ENCODE results near the gene PI4KA.

The PI4KA gene

DNA sequence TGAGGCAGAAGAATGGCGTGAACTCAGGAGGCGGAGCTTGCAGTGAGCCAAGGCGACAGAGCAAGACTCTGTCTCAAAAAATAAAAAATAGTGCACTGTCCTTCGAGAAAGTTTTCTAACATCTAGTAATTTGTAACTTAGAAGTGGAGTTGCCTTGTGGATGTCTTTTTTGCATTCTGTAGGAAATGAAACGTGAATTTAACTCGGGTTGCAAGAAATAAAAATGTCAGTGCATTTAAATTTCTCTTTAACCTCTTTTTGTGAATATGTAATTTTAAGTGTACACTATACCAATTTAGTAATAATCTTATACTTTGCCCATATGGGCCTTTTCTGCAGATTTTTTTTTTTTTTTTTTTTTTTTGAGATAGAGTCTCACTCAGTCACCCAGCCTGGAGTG lies 32.4 kb upstream of the PI4KA start:
- H3K4me1 ChIP-seq (ENCODE audit: low read depth, poor library complexity, severe bottlenecking), result no peaks in the 10 kb centered on the region
- no peaks in the 10 kb centered on the region for H3K79me2 ChIP-seq (ENCODE audit: insufficient read depth, low read depth)
- H3K36me3 ChIP-seq (ENCODE audit: insufficient read depth), result no peaks in the 10 kb centered on the region
- H3K4me3 ChIP-seq (IDR thresholded peaks at IDR 0.05; ENCODE audit: insufficient read depth, low read depth, low read length), result no peak overlapping the region
- no peak overlapping the region for H3K27ac ChIP-seq
- H3K9ac ChIP-seq, result no peak overlapping the region
- no peak overlapping the region for H3K4me2 ChIP-seq
- no peak overlapping the region for H2AFZ ChIP-seq (ENCODE audit: low read depth)
- no peaks in the 10 kb centered on the region for H3K27me3 ChIP-seq (ENCODE audit: insufficient read depth, low read depth)
- H4K20me1 ChIP-seq (ENCODE audit: insufficient read depth), result no peaks in the 10 kb centered on the region
- TF ChIP-seq CTCF (conservative IDR thresholded peaks at IDR 0.05; ENCODE audit: low read depth, low read length), result no peak

- Histone ChIP-seq H3K9ac (no peak overlapping the region), H3K27me3 (ENCODE audit: insufficient read depth, low read depth) (no peaks in the 10 kb centered on the region), H3K4me3 (IDR thresholded peaks at IDR 0.05; ENCODE audit: insufficient read depth, low read depth, low read length) (no peak overlapping the region), H3K79me2 (ENCODE audit: insufficient read depth, low read depth) (no peaks in the 10 kb centered on the region), H3K4me1 (ENCODE audit: low read depth, poor library complexity, severe bottlenecking) (no peaks in the 10 kb centered on the region), H2AFZ (ENCODE audit: low read depth) (no peak overlapping the region), H3K36me3 (ENCODE audit: insufficient read depth) (no peaks in the 10 kb centered on the region), H4K20me1 (ENCODE audit: insufficient read depth) (no peaks in the 10 kb centered on the region), H3K4me2 (no peak overlapping the region), H3K27ac (no peak overlapping the region)
- no peak for TF ChIP-seq CTCF (conservative IDR thresholded peaks at IDR 0.05; ENCODE audit: low read depth, low read length)
These were observed 31.4 kb upstream of the PI4KA start for GRCh38 chr22:20889904-20890540.

DNA sequence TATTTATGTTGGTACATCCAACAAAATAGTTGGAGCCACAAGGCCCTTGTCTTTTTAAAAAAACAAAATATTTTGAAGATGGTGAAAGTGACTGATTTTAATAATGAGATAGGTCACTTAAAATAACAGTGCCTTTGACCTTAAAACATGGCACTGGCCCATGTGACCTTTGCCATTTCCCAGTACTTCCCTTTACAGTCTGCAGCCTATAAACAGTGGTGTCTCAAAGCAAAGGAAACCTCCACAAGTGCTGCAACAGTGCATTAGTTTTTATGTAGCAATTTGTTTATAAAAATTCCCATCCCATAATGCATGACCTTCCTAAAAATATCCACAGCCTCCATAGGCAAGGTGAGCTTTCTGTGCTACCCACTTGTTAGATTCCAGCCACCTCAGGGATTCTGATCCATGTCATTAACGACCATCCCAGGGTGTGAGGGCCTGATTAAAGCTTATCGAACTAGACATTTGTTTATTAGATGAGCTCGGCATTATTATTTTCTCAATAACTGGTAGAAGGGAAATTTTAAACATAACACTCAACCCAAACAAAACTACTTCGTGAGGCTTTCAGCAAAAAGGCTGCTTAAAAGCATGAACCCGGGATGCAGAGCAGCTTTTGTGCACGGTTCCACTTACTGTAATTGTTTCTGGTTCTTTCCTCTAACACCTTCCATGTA lies 30.6 kb upstream of the PI4KA start:
- no peaks in the 10 kb centered on the region for H3K4me1 ChIP-seq (ENCODE audit: low read depth, poor library complexity, severe bottlenecking)
- H3K36me3 ChIP-seq (ENCODE audit: insufficient read depth), result no peaks in the 10 kb centered on the region
- no peaks in the 10 kb centered on the region for H3K79me2 ChIP-seq (ENCODE audit: insufficient read depth, low read depth)
- no peak overlapping the region for H2AFZ ChIP-seq (ENCODE audit: low read depth)
- H3K4me3 ChIP-seq (IDR thresholded peaks at IDR 0.05; ENCODE audit: insufficient read depth, low read depth, low read length), result no peak overlapping the region
- no peaks in the 10 kb centered on the region for H4K20me1 ChIP-seq (ENCODE audit: insufficient read depth)
- H3K9ac ChIP-seq, result no peak overlapping the region
- no peaks in the 10 kb centered on the region for H3K27me3 ChIP-seq (ENCODE audit: insufficient read depth, low read depth)
- H3K27ac ChIP-seq, result no peak overlapping the region
- no peak overlapping the region for H3K4me2 ChIP-seq
- TF ChIP-seq CTCF (conservative IDR thresholded peaks at IDR 0.05; ENCODE audit: low read depth, low read length), result no peak

GRCh38 chr22:20887375-20887774 lies 28.8 kb upstream of the PI4KA start:
- no peak overlapping the region for H2AFZ ChIP-seq (ENCODE audit: low read depth)
- H3K79me2 ChIP-seq (ENCODE audit: insufficient read depth, low read depth), result no peaks in the 10 kb centered on the region
- H3K4me2 ChIP-seq, result no peak overlapping the region
- no peak overlapping the region for H3K27ac ChIP-seq
- H3K36me3 ChIP-seq (ENCODE audit: insufficient read depth), result no peaks in the 10 kb centered on the region
- H3K4me3 ChIP-seq (IDR thresholded peaks at IDR 0.05; ENCODE audit: insufficient read depth, low read depth, low read length), result no peak overlapping the region
- no peaks in the 10 kb centered on the region for H3K27me3 ChIP-seq (ENCODE audit: insufficient read depth, low read depth)
- H3K9ac ChIP-seq, result no peak overlapping the region
- H4K20me1 ChIP-seq (ENCODE audit: insufficient read depth), result no peaks in the 10 kb centered on the region
- no peak for TF ChIP-seq CTCF (conservative IDR thresholded peaks at IDR 0.05; ENCODE audit: low read depth, low read length)
- no peaks in the 10 kb centered on the region for H3K4me1 ChIP-seq (ENCODE audit: low read depth, poor library complexity, severe bottlenecking)

All from KMS-11 (cell line).